Testis (tissue), 3 donors: ENCODE data around the gene KRT39. TPM values are rescaled to one million over a fixed set of nuclear protein-coding genes. Genes with fewer than 3 reads are reported as not detected.

Experiments
- DNase-seq: peaks from one replicate; pipeline ENCODE4 v3.0.0-alpha.2; 2019
- H3K27ac ChIP-seq, 2 donors: fragments of 200-600 bp; sonication (generic); one replicate each; pipeline ENCODE4 v1.5.1; 2019
- H3K27me3 ChIP-seq: fragments of 200-600 bp; sonication (generic); one replicate; pipeline ENCODE4 v1.5.1; 2019
- H3K36me3 ChIP-seq: fragments of 200-600 bp; sonication (generic); one replicate; pipeline ENCODE4 v1.5.1; 2017; ENCODE audit warnings: low read depth; ENCODE audit errors: missing control alignments
- H3K4me1 ChIP-seq: fragments of 200-600 bp; sonication (generic); one replicate; pipeline ENCODE4 v1.5.1; 2019
- H3K4me3 ChIP-seq, 2 donors: fragments of 200-600 bp; sonication (generic); one replicate each; pipeline ENCODE4 v1.5.1; 2017 to 2019
- H3K9me3 ChIP-seq: fragments of 200-600 bp; sonication (generic); one replicate; pipeline ENCODE4 v1.5.1; 2017
- CTCF ChIP-seq, 3 experiments: fragments of 450-650 bp in 2 of 3; fragments of 200-600 bp in 1 of 3; sonication (generic) in 1 of 3; IDR thresholded peaks; one replicate each; pipeline ENCODE4 v1.5.1; 2016 to 2019; ENCODE audit warnings: antibody characterized with exemption in 3 of 3, mild to moderate bottlenecking in 2 of 3, moderate library complexity in 1 of 3
- POLR2A ChIP-seq: fragments of 450-650 bp; IDR thresholded peaks from one replicate; pipeline ENCODE4 v1.6.1; 2017; ENCODE audit warnings: antibody characterized with exemption, mild to moderate bottlenecking, moderate library complexity
- WGBS, 2 donors: methylation state at CpG; one replicate each; pipeline ENCODE4 v1.1.5; 2018; 5-methylcytosine and 5-hydroxymethylcytosine counted together
- intact Hi-C: fragments of 100-400 bp; cut with DNase I; formaldehyde crosslinking; loops from one replicate; pipeline ENCODE4 v1.15.1; 2023; ENCODE audit warnings: low total_unique reads
- polyA plus RNA-seq: library from polyadenylated mRNA; stranded (reverse); fragments of 350-450 nt; fragmentation: Illumina TruSeq; extraction: RNeasy Lipid Tissue Mini Kit (QIAGEN cat#74804); gene quantifications from one replicate; pipeline ENCODE4 v1.2.3, GENCODE V29; 2014; ENCODE audit warnings: low read depth, low replicate concordance; ENCODE audit not compliant: insufficient read depth
- total RNA-seq, 2 donors: library from RNA; depleted of rRNA; stranded (reverse); fragments of >200 nt; gene quantifications; one replicate each; pipeline ENCODE4 v1.2.3, GENCODE V29; 2016

Gene KRT39
- total and polyA plus RNA-seq, 3 donors from 2014 or later, result not detected

DNA sequence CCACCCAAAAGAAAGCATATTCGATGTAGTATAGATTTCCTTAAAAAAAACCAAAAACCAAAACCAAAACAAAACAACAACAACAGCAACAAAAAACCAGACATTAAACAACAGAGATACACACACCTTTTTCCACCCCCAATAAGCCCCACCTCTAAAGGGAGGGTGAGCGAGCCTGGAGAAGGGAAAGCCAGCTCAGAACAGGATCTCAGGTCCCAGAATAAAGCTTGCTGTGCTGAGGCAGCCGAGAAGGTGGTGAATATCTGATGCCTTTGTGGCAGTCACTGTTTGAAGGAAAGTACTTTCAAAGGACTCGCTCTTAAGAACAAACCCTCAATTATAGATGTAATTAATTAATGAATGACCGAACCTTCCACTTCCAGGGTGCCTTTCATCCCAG lies 29.8 kb downstream of the KRT39 start:
- Histone ChIP-seq H3K27me3 (no peaks in the 10 kb centered on the region), H3K9me3 (no peaks in the 10 kb centered on the region), H3K36me3 (no peaks in the 10 kb centered on the region), H3K4me3 (no peak overlapping the region), H3K27ac (no peak overlapping the region), H3K4me1 (no peaks in the 10 kb centered on the region)
- intact Hi-C loops, result no loop called here
- DNase-seq, result no peak
- TF ChIP-seq POLR2A (no peak), CTCF (IDR thresholded peaks at IDR 0.05) (no peak)
- WGBS, 2 donors, result 62 to 72% methylated on average over 5 of the region's 5 CpGs

DNA sequence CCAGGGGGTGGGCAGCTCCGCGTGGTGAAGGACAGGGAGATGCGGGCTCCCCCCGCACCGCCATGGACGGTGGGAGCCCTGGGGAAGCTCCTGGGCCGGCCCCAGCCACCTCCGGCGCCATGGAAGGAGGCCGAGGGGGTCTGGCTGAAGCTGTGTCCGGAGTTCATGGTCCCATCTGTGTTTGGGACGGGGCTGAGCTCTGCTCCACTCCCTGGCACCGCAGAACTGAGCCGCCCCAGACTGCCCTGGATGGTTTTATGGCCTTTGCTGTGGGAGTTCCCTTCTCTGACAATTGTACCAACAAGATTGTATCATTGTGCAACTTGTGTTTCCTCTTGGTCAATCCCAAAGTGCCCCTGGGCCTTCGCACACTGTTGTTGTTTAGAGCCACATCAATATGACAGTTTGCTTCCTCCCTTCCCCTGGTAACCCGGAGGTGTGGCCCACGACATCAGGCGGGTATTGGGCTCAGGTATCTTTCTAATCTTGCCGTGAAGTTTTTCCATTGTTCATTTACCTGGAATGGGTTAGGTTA lies 30.2 kb downstream of the KRT39 start:
- Histone ChIP-seq H3K36me3 (no peaks in the 10 kb centered on the region), H3K9me3 (no peaks in the 10 kb centered on the region), H3K27me3 (no peaks in the 10 kb centered on the region), H3K27ac (no peak overlapping the region), H3K4me3 (no peak overlapping the region), H3K4me1 (no peaks in the 10 kb centered on the region)
- WGBS, 2 donors, result 61 to 79% methylated on average over 13 to 18 of the region's 19 CpGs
- TF ChIP-seq POLR2A, result no peak
- TF ChIP-seq CTCF (IDR thresholded peaks at IDR 0.05), result no peak
- DNase-seq, result no peak
- intact Hi-C loops, result no loop called here

DNA sequence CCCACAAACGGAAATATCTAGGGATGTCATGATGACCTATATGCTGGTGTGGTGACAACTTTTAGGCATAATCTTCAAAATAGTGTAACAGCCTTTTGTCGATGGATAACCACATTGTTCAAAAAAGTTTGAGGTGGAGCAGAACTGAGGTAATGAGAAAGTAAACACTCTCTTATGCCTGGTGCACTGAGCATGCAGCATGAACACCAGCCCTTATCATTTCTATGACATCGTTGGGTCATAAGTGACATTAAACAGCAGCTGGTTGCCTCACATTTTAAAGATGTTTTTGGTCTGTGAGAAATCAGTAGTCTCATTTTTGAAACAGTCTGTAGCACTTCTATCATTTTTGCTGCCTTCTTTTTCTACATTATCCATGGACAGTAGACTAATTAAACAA lies 31.1 kb downstream of the KRT39 start:
- Histone ChIP-seq H3K27ac (no peak overlapping the region), H3K4me1 (no peaks in the 10 kb centered on the region), H3K4me3 (no peak overlapping the region), H3K9me3 (no peaks in the 10 kb centered on the region), H3K36me3 (no peaks in the 10 kb centered on the region), H3K27me3 (no peaks in the 10 kb centered on the region)
- WGBS, 2 donors, result 63 to 85% methylated on average over 3 of the region's 3 CpGs
- intact Hi-C loops, result no loop called here
- TF ChIP-seq CTCF (IDR thresholded peaks at IDR 0.05) (no peak), POLR2A (no peak)
- DNase-seq, result no peak

GRCh38 chr17:40932608-40933007 lies 34.1 kb downstream of the KRT39 start:
- no peak overlapping the region for H3K4me3 ChIP-seq
- intact Hi-C loops, result no loop called here
- H3K9me3 ChIP-seq, result no peaks in the 10 kb centered on the region
- WGBS, 2 donors, result 61 to 100% methylated on average over 2 of the region's 2 CpGs
- no peak for TF ChIP-seq CTCF (IDR thresholded peaks at IDR 0.05)
- TF ChIP-seq POLR2A, result no peak
- DNase-seq, result no peak
- H3K27me3 ChIP-seq, result no peaks in the 10 kb centered on the region
- H3K27ac ChIP-seq, result no peak overlapping the region
- no peaks in the 10 kb centered on the region for H3K4me1 ChIP-seq
- no peaks in the 10 kb centered on the region for H3K36me3 ChIP-seq

DNA sequence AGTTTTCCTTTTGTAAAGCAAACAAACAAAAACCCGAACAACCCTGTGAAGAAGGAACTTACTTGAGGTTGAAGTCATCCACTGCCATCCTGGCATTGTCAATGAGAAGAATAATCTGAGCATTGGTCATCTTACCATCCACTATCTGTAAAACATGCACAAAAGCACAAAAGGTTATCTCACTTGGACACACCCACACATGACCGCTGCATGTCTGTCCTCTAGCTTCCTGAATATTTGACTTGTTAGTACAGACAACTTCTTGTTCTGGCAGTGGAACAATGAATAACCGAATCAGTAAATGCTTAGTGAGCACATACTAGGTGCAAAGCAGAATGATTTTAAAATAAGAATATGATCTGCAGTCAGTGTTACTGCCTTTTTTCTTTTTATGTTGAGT lies 35.4 kb downstream of the KRT39 start:
- no peak overlapping the region for H3K27ac ChIP-seq
- 68 to 76% methylated on average over 3 of the region's 3 CpGs for WGBS, 2 donors
- no peaks in the 10 kb centered on the region for H3K27me3 ChIP-seq
- no peaks in the 10 kb centered on the region for H3K9me3 ChIP-seq
- no peak for DNase-seq
- H3K36me3 ChIP-seq, result no peaks in the 10 kb centered on the region
- no peak overlapping the region for H3K4me3 ChIP-seq
- intact Hi-C loops, result no loop called here
- TF ChIP-seq CTCF (IDR thresholded peaks at IDR 0.05) (no peak), POLR2A (no peak)
- no peaks in the 10 kb centered on the region for H3K4me1 ChIP-seq
